ENCODE measurements around the gene RBM12.
A peak's percentile ranks its signal among the peaks of the same experiment; 100 is the strongest.

Gene RBM12

GRCh38 chr20:35699957-35700624 lies 35.4 kb upstream of the RBM12 start:
- DNase-seq (ENCODE audit: low read depth in 2 of 2) = no peak
- TF ChIP-seq CTCF (IDR thresholded peaks at IDR 0.05; ENCODE audit: low read depth, low read length) = no peak
- peak overlapping the region; percentile 98 to 100 for H3K4me3 ChIP-seq (replicated peaks in 1 of 2; ENCODE audit: low read depth in 2 of 2, low read length in 2 of 2)

DNA sequence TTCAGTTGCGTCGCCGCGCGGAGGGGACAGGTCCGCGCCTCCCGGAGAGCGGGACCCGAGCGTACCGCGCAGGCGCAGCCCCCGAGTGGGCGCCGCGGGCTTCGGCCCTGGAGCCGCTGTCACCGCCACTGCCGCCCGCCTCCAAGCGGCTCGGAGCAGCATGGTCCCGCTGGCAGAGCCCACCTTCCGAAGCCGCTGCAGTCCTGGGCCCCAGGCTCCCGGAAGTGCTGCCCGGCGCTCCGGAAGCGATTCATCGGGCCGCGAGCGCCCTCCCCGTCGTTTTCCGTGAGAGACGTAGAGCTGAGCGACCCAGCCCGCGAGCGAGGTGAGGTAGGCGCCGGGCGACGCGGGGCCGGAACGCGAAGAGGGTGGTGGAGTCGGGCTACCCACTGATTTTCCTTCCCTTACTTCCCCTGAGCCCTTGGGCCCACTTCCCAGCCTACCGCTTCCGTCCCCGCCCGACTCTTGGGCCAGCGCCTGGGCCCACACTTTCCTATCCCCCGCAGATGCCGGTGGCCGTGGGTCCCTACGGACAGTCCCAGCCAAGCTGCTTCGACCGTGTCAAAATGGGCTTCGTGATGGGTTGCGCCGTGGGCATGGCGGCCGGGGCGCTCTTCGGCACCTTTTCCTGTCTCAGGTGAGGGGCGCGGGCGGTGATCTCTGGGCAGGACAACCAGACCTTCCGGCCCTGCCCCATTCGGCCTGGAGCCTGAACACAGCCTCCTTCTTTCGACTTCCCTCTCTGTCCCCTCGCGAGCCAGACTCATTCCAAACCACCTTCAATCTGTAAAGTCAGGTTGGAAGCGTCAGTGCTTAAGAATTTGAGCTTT lies 34.6 kb upstream of the RBM12 start, which contains the start of the genes NFS1 and ROMO1:
TSS of gene NFS1 (minus strand) at position 226 of the 830 bp plus-strand sequence. CDS start at position 162, 64 bp downstream.
TSS of gene ROMO1 (plus strand) at position 279 of the 830 bp plus-strand sequence. CDS start at position 507, 228 bp downstream.
- no peak for TF ChIP-seq CTCF (IDR thresholded peaks at IDR 0.05; ENCODE audit: low read depth, low read length)
- DNase-seq (ENCODE audit: low read depth in 2 of 2) = peak; percentile 78 to 83
- H3K4me3 ChIP-seq (replicated peaks in 1 of 2; ENCODE audit: low read depth in 2 of 2, low read length in 2 of 2) = peak within 1 kb of the TSS; percentile 98 to 100

DNA sequence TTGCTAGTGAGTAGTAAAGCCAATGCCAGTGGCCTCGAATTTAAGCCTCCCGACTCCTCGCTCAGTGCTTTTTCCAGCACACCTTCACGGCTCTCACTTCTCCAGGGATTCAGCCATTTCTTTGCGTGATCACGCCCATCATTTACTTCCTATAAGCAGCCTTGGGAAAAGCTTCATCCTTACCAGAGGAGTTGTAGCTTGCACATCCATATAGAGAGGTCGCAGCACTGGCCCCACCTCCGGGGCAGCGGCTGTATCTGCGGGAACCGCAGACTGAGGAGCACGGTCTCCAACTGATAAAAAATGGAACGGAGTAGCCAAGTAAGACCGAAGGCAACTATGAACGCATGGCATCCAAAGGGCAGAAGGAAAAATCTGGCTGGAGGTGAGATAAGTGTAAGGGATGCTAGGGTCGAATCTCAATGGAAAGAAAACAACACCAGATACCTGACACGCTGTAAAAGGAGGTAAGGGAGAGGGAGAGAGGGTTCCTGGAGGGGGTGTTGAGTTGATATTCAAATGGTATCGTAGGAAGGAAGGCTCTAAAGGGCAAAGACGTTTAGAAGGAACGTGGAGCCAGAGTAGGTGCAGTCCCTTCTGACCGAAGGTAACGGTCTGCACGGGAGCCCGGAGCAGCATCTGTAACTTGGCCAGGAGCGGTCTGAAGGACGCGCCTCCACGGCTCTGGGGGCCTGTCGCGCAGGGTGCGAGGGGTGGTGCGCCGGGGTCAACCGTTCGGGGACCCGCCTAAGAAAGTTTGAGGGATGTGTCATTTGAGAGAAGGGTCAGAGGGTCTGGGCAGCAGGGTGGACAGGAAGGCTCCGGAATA lies 33.8 kb upstream of the RBM12 start:
- no peak for TF ChIP-seq CTCF (IDR thresholded peaks at IDR 0.05; ENCODE audit: low read depth, low read length)
- DNase-seq (ENCODE audit: low read depth in 2 of 2) = no peak
- H3K4me3 ChIP-seq (replicated peaks in 1 of 2; ENCODE audit: low read depth in 2 of 2, low read length in 2 of 2) = peak overlapping the region; percentile 98 to 100

- no peak for TF ChIP-seq CTCF (IDR thresholded peaks at IDR 0.05; ENCODE audit: low read depth, low read length)
- peak overlapping the region in 1 of 2 donors; percentile 98 for H3K4me3 ChIP-seq (replicated peaks in 1 of 2; ENCODE audit: low read depth in 2 of 2, low read length in 2 of 2)
- no peak for DNase-seq (ENCODE audit: low read depth in 2 of 2)
Measured at GRCh38 chr20:35697696-35698297, 33.1 kb upstream of the RBM12 start.

- no peak overlapping the region for H3K4me3 ChIP-seq (replicated peaks in 1 of 2; ENCODE audit: low read depth in 2 of 2, low read length in 2 of 2)
- no peak for DNase-seq (ENCODE audit: low read depth in 2 of 2)
- TF ChIP-seq CTCF (IDR thresholded peaks at IDR 0.05; ENCODE audit: low read depth, low read length) = no peak
Measured at GRCh38 chr20:35695978-35696377, 31.3 kb upstream of the RBM12 start.

DNA sequence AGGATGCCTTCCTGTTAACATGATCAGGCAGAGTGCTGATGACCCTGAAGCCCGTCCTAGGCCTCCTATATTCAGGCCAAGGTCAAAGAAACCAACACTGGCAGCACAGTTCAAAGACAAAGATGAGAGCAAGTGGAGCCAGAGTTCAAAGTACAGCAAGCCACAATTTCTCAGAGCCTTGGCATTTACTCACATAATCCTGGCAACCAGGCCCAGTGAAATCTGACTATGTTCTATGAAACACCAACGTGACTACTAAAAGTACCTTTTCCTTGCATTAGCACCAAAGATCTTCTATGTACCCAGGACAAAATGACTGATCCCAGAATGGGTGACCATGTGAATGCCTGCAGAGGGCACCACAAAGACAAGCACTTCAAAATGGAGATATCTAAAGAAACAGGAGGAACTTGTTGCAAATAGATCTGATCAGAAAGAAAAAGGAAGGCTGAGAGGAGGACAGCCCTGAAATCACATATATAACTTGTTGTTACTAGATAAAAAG lies 30.6 kb upstream of the RBM12 start:
- H3K4me3 ChIP-seq (replicated peaks in 1 of 2; ENCODE audit: low read depth in 2 of 2, low read length in 2 of 2) = no peak overlapping the region
- no peak for DNase-seq (ENCODE audit: low read depth in 2 of 2)
- no peak for TF ChIP-seq CTCF (IDR thresholded peaks at IDR 0.05; ENCODE audit: low read depth, low read length)

Measured in cardiac fibroblast (primary cell).